B cell (primary cell): ENCODE measurements around the gene HAP1.

ENCODE experiments used
- CTCF ChIP-seq: fragments of 200-600 bp; IDR thresholded peaks from one replicate; pipeline ENCODE4 v1.8.0; 2022; ENCODE audit warnings: antibody characterized with exemption, mild to moderate bottlenecking
- EZH2 ChIP-seq: IDR thresholded peaks from 2 replicates; pipeline ENCODE4 v1.6.1; 2012; ENCODE audit warnings: borderline replicate concordance, low read depth, mild to moderate bottlenecking, moderate library complexity, low read length; ENCODE audit not compliant: insufficient read depth, poor library complexity, severe bottlenecking

DNA sequence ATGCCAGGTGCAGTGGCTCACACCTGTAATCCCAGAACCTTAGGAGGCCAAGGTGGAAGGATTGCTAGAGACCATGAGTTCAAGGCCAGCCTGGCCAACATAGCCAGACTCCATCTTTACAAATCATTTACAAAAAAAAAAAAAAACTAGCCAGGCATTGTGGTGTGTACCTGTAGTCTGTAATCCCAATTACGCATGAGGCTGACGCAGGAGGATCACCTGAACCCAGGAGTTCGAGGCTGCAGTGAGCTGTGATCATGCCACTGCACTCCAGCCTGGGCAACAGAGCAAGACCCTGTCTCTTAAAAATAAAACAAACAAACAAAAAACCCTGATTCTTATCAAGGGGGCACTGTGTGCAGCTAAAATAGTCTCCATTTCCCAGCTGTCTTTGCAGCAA is 16.8 kb upstream of the HAP1 start:
- no peak for TF ChIP-seq CTCF
- no peak for TF ChIP-seq EZH2
